Bronchial epithelial cell (primary cell): ENCODE measurements around the gene PIK3R6. TPM values are rescaled to one million over a fixed set of nuclear protein-coding genes. Genes with fewer than 3 reads are reported as not detected.

Source experiments
- DNase-seq: peaks from one replicate; pipeline ENCODE4 v3.0.0-alpha.2; 2010; ENCODE audit warnings: low read depth
- FAIRE-seq: peaks from 2 replicates; lab custom pipeline; 2011; peaks lifted over from hg19 to GRCh38; lab: Jason Lieb, UNC
- H3K27me3 ChIP-seq: 2 replicates; pipeline ENCODE4 v1.5.1; 2011; ENCODE audit warnings: low read length; ENCODE audit not compliant: control insufficient read depth, insufficient read depth
- H3K36me3 ChIP-seq: 2 replicates; pipeline ENCODE4 v1.5.1; 2011; ENCODE audit warnings: low read length; ENCODE audit not compliant: control insufficient read depth, insufficient read depth
- H3K4me3 ChIP-seq: 2 replicates; pipeline ENCODE4 v1.5.1; 2011; ENCODE audit warnings: mild to moderate bottlenecking, low read depth, low read length, control low read depth
- total RNA-seq: library from RNA; depleted of rRNA; stranded (reverse); fragments of >200 nt; gene quantifications from 2 replicates; pipeline ENCODE4 v1.2.1, GENCODE V29; 2014
- TF ChIP-seq, protein P1 (sequence below): IDR thresholded peaks from 2 replicates; pipeline ENCODE4 v1.5.1; 2011; ENCODE audit warnings: mild to moderate bottlenecking, moderate library complexity, low read length, control low read depth, inconsistent platforms; ENCODE audit not compliant: insufficient read depth, severe bottlenecking

The PIK3R6 gene
- total RNA-seq, 1 donor from 2014 or later = not detected

- no peak for DNase-seq
- TF ChIP-seq, protein P1, sequence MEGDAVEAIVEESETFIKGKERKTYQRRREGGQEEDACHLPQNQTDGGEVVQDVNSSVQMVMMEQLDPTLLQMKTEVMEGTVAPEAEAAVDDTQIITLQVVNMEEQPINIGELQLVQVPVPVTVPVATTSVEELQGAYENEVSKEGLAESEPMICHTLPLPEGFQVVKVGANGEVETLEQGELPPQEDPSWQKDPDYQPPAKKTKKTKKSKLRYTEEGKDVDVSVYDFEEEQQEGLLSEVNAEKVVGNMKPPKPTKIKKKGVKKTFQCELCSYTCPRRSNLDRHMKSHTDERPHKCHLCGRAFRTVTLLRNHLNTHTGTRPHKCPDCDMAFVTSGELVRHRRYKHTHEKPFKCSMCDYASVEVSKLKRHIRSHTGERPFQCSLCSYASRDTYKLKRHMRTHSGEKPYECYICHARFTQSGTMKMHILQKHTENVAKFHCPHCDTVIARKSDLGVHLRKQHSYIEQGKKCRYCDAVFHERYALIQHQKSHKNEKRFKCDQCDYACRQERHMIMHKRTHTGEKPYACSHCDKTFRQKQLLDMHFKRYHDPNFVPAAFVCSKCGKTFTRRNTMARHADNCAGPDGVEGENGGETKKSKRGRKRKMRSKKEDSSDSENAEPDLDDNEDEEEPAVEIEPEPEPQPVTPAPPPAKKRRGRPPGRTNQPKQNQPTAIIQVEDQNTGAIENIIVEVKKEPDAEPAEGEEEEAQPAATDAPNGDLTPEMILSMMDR = no peak
- no peak for FAIRE-seq
- Histone ChIP-seq H3K36me3 (no peaks in the 10 kb centered on the region), H3K4me3 (no peak overlapping the region), H3K27me3 (no peaks in the 10 kb centered on the region)
Measured at GRCh38 chr17:8893059-8893458, 25.6 kb upstream of the PIK3R6 start.

DNA sequence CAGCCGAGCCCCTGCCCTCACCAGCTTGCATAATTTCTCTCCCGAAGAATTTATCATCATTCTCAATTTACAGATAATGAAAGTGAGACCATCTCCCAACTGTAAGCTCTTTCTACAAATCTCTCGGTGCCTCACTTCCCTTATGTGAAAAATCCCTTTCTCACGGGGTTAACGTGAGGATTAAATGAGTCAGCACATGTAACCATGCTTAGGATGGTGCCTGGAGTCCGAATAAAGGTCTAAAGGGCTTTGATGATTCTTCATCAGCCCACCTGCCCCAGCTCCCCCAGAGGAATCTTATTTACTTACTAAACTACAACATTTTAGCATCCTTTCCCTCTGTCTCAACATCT, 24.8 kb upstream of the PIK3R6 start:
- Histone ChIP-seq H3K36me3 (no peaks in the 10 kb centered on the region), H3K27me3 (no peaks in the 10 kb centered on the region), H3K4me3 (no peak overlapping the region)
- FAIRE-seq (no peak), DNase-seq (no peak)
- TF ChIP-seq, protein P1 = no peak

- no peak for DNase-seq
- H3K4me3 ChIP-seq = no peak overlapping the region
- no peaks in the 10 kb centered on the region for H3K36me3 ChIP-seq
- H3K27me3 ChIP-seq = no peaks in the 10 kb centered on the region
- FAIRE-seq = no peak
- TF ChIP-seq, protein P1 = no peak
Measured at GRCh38 chr17:8890671-8891070, 23.2 kb upstream of the PIK3R6 start.

- no peaks in the 10 kb centered on the region for H3K36me3 ChIP-seq
- no peaks in the 10 kb centered on the region for H3K27me3 ChIP-seq
- FAIRE-seq = no peak
- no peak overlapping the region for H3K4me3 ChIP-seq
- DNase-seq = no peak
- TF ChIP-seq, protein P1 = no peak
Measured at GRCh38 chr17:8889458-8890210, 22.2 kb upstream of the PIK3R6 start.

DNA sequence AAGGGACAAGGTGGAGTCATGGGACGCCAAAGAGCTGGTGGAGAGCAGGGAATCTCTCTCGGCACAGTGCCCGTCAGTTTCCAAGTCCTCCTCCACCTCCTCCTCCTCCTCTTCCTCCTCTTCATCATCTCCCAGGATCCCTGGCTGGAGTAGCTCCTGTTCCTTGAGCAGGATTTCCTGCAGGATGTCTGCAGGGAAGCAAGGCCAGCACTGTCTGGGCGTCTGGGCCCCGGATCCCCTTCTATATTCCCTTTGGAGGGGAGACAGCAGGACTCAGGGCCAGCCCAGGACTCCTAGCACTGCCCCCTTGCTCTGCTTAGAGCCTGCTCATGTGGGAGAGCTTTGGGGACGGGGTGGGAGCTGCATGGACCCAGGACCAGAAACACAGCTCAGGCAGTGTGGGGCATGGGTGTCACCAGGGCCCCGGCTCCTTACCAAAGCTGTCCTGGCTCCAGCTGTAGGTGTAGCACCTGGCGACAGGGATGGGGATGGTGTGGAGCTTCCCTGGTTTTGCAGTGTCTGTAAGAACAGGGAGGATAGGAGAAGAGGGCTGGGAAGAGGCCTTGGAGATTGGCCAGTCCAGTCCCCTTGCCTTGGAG, 21.3 kb upstream of the PIK3R6 start:
- Histone ChIP-seq H3K4me3 (no peak overlapping the region), H3K36me3 (no peaks in the 10 kb centered on the region), H3K27me3 (no peaks in the 10 kb centered on the region)
- FAIRE-seq (no peak), DNase-seq (no peak)
- TF ChIP-seq, protein P1 = no peak
